ENCODE results near the gene CSRP1. TPM values are rescaled to one million over a fixed set of nuclear protein-coding genes. Genes with fewer than 3 reads are reported as not detected.
A peak's percentile ranks its signal among the peaks of the same experiment; 100 is the strongest.

Gene CSRP1
- total RNA-seq = 10 to 100 TPM; 22.7 to 91.1 (median 68.9) TPM

GRCh38 chr1:201506557-201507359 lies at the start of gene CSRP1:
TSS of gene CSRP1 (minus strand) at chr1:201507123. CDS start at chr1:201496303, 10,820 bp downstream.
- no peaks in the 10 kb centered on the region for H3K36me3 ChIP-seq
- in situ Hi-C loops (cut with MboI; ENCODE audit: low sequenced_read_pairs in 4 of 4) (no loop called here), intact Hi-C loops (cut with DNase I; ENCODE audit: low total_unique reads) (no loop called here)
- DNase-seq = peak; percentile 42 to 67
- H3K4me3 ChIP-seq = peak within 1 kb of the TSS; percentile 56 to 64 (median 62)
- H3K4me1 ChIP-seq = peaks cover 16 to 18% of the 10 kb centered on the region in 2 donors
- H3K9me3 ChIP-seq = no peaks in the 10 kb centered on the region
- no peaks in the 10 kb centered on the region for H3K27me3 ChIP-seq
- no peak for TF ChIP-seq CTCF (IDR thresholded peaks at IDR 0.05 in 4 of 5, conservative IDR thresholded peaks at IDR 0.05 in 1 of 5)
- TF ChIP-seq POLR2A (IDR thresholded peaks at IDR 0.05) = peak; percentile 64 to 74
- peak within 1 kb of the TSS; percentile 77 to 81 (median 79) for H3K27ac ChIP-seq
- peak; percentile 67 to 77 for ATAC-seq

- peaks cover 12 to 20% of the 10 kb centered on the region in 2 donors for H3K4me1 ChIP-seq
- H3K36me3 ChIP-seq = no peaks in the 10 kb centered on the region
- no peak for DNase-seq
- no peak for TF ChIP-seq CTCF (IDR thresholded peaks at IDR 0.05 in 4 of 5, conservative IDR thresholded peaks at IDR 0.05 in 1 of 5)
- TF ChIP-seq POLR2A (IDR thresholded peaks at IDR 0.05) = no peak
- intact Hi-C loops (cut with DNase I; ENCODE audit: low total_unique reads) (no loop called here), in situ Hi-C loops (cut with MboI; ENCODE audit: low sequenced_read_pairs in 4 of 4) (loop anchor here in 1 of 4 donors (5.0 kb wide), 1 partner anchor 237 kb away; no protein-coding TSS in a partner anchor)
- peak overlapping the region in 3 of 4 donors; percentile 56 to 72 (median 67) for H3K27ac ChIP-seq
- H3K27me3 ChIP-seq = no peaks in the 10 kb centered on the region
- no peak overlapping the region for H3K4me3 ChIP-seq
- no peaks in the 10 kb centered on the region for H3K9me3 ChIP-seq
- no peak for ATAC-seq
Observed at GRCh38 chr1:201555593-201555945, 48.6 kb upstream of the CSRP1 start.

- Histone ChIP-seq H3K27ac (peak overlapping the region; percentile 28 to 72 (median 62)), H3K4me1 (peaks cover 11 to 19% of the 10 kb centered on the region in 2 donors), H3K4me3 (no peak overlapping the region), H3K9me3 (no peaks in the 10 kb centered on the region), H3K36me3 (no peaks in the 10 kb centered on the region), H3K27me3 (no peaks in the 10 kb centered on the region)
- no peak for ATAC-seq
- in situ Hi-C loops (cut with MboI; ENCODE audit: low sequenced_read_pairs in 4 of 4) (loop anchor here in 1 of 4 donors (5.0 kb wide), 1 partner anchor 237 kb away; no protein-coding TSS in a partner anchor), intact Hi-C loops (cut with DNase I; ENCODE audit: low total_unique reads) (no loop called here)
- no peak for DNase-seq
- TF ChIP-seq CTCF (IDR thresholded peaks at IDR 0.05 in 4 of 5, conservative IDR thresholded peaks at IDR 0.05 in 1 of 5) (no peak), POLR2A (IDR thresholded peaks at IDR 0.05) (no peak)
Observed at GRCh38 chr1:201554789-201555592, 48.1 kb upstream of the CSRP1 start.

GRCh38 chr1:201554190-201554600 lies 47.3 kb upstream of the CSRP1 start:
- no peaks in the 10 kb centered on the region for H3K9me3 ChIP-seq
- no peak for ATAC-seq
- peak overlapping the region; percentile 28 to 72 (median 62) for H3K27ac ChIP-seq
- no peak for TF ChIP-seq POLR2A (IDR thresholded peaks at IDR 0.05)
- no peak for TF ChIP-seq CTCF (IDR thresholded peaks at IDR 0.05 in 4 of 5, conservative IDR thresholded peaks at IDR 0.05 in 1 of 5)
- H3K4me3 ChIP-seq = no peak overlapping the region
- H3K36me3 ChIP-seq = no peaks in the 10 kb centered on the region
- no peaks in the 10 kb centered on the region for H3K27me3 ChIP-seq
- intact Hi-C loops (cut with DNase I; ENCODE audit: low total_unique reads) = no loop called here
- no peak for DNase-seq
- in situ Hi-C loops (cut with MboI; ENCODE audit: low sequenced_read_pairs in 4 of 4) = no loop called here
- peaks cover 5 to 15% of the 10 kb centered on the region in 2 donors for H3K4me1 ChIP-seq

Data from gastrocnemius medialis (tissue), 4 donors.